ENCODE results near the gene DRGX.

DRGX gene

GRCh38 chr10:49361178-49361554 lies 34.7 kb downstream of the DRGX start:
- DNase-seq, result peak; percentile 17

DNA sequence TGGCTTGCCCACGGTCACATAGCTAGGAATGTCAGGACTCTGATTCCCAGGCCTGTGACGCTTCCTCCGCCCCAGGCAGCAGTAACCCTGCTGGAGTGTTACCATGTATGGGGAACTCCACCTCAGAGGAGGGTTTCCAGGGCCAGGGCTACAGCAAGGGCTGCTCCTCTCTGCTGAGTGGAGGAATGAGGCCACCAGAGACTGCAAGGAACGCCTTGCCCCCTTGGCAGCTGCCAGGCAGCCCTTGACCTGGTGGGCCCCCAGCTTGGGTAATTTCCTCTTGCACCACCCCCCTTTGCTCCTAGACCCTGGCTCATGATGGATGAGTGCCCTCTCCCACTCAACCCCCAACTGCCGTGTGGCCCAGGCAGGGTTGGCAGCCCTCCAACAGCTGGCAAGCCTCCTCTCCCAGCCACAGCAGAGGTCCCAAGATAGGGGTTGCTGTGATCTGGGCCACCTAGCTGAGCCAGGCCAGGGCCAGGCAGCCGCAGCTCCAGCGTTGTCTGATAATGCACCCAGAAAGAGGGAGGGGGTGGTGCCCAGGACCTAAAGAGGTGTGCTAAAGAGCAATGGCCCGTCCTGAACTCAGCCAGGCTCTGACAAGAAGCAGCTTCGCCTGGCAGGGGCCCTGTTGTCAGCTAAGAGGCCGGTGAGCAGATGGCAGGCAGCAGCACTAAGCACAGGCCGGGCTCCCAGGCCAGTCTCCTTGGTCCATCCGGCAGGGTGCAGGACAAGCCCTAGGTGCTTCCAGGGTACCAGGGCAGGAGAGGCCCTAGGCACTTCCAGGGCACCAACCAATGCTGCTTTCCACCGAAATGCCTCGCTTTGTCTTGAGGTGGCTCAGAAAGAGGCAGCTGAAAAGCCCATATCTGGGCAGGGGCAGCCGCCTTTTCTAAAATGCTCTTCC lies 35.4 kb downstream of the DRGX start:
- DNase-seq, result peak; percentile 44

GRCh38 chr10:49359349-49360270 lies 36.3 kb downstream of the DRGX start:
- DNase-seq, result peak; percentile 33

GRCh38 chr10:49357910-49358309 lies 38.0 kb downstream of the DRGX start:
- no peak for DNase-seq

DNA sequence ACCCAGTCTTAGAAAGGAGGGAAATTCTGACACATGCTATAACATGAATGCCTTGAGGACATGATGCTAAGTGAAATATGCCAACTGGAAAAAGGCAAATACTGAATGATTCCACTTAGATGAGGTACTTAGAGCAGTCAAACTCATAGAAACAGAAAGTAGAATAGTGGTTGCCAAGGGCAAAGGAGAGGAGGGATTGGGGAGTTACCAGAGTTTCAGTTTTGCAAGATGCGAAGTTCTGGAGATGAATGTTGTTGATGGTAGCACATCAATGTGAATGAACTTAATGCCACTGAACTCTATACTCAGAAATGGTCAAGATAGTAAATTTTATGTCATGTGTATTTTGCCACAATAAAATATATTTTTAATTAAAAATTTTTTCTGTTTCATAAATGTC lies 38.9 kb downstream of the DRGX start:
- DNase-seq, result no peak

DNA sequence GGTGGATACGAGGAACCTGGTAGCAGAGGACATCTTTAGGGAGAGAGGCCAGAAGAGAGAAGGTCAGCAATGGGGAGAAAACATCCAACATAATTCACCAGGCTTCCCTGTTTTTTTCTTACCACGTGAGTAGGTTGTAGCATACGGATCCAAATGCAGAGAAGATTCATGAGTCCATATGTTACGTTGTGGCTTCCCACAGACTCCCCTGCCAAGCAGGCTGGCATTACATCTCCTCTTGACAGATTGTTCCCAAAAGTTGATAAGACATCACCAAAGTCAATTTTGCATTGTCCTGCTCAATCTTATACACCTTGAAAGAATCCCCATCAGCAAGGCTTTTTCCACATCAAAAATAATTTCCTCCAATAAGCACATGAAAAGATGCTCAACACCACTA lies 39.7 kb downstream of the DRGX start:
- no peak for DNase-seq

DNA sequence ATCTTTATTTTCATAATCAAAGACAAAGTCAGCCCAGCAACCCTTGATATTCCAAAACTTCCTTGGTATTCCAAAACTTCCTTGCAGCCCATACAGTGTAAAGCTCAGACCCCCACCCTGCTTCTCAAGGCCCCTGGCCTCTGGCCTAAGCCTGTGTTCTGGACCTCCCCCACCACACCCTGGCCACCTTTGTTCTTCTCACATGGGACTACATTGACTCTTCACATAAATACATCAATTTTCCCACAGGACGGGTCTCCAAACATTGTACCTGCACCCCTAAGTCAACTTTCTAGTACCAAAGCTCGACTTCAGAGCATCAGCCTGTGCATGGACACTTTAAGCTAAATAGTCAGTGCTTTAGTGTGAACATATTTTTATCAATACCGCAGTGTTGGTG lies 40.7 kb downstream of the DRGX start:
- DNase-seq, result no peak

DNA sequence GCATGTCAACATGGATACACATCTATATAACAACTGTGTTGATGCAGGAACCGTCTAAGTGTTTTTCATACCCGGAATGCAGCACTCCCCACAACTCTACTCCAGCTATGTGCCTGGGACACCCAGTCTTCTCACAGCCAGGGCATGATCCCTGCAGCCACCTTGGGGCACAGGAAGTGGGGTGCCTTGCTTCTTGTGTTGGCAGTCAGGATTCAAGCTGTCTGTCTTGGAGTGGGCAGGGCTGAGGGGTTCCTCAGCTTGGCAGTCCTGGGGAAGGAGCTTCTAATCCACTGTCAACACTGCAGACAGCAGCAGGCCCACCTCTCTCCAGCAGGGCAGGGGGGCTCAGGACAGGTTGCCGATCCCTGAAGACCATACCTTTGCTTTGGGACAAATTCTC lies 41.3 kb downstream of the DRGX start:
- no peak for DNase-seq

GRCh38 chr10:49353895-49354566 lies 41.9 kb downstream of the DRGX start:
- DNase-seq, result peak; percentile 45

GRCh38 chr10:49353026-49353894 lies 42.6 kb downstream of the DRGX start:
- DNase-seq, result no peak

GRCh38 chr10:49352323-49352722 lies 43.6 kb downstream of the DRGX start:
- no peak for DNase-seq

DNA sequence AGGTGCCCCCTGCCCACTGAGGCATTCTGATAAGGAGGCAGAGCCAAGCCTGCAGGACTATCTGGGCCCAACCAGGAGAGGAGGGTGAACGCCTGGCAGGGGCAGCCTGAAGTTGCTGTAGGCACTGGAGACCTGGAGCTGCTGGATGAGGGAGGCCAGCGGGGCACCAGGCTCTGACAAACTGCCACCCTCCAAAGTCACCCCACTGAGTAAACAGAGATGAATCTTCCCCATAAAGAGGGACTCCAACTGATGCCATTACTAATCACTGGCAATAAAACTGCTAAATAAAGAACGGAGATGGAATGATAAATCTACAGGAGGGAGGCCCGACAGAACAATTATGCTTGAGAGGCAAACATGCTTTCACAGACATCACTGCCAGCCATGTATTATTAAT lies 44.2 kb downstream of the DRGX start:
- no peak for DNase-seq

- peak; percentile 38 for DNase-seq
These were observed 44.9 kb downstream of the DRGX start for GRCh38 chr10:49350846-49351532.

- DNase-seq, result no peak
These were observed 45.8 kb downstream of the DRGX start for GRCh38 chr10:49350138-49350537.

- peak; percentile 24 for DNase-seq
These were observed 46.5 kb downstream of the DRGX start for GRCh38 chr10:49349390-49349789.

- peak; percentile 19 for DNase-seq
These were observed 47.3 kb downstream of the DRGX start for GRCh38 chr10:49348593-49348992.

GRCh38 chr10:49347827-49348226 lies 48.1 kb downstream of the DRGX start:
- peak; percentile 21 for DNase-seq

- DNase-seq, result peak; percentile 9
These were observed 48.5 kb downstream of the DRGX start for GRCh38 chr10:49347342-49347741.

DNA sequence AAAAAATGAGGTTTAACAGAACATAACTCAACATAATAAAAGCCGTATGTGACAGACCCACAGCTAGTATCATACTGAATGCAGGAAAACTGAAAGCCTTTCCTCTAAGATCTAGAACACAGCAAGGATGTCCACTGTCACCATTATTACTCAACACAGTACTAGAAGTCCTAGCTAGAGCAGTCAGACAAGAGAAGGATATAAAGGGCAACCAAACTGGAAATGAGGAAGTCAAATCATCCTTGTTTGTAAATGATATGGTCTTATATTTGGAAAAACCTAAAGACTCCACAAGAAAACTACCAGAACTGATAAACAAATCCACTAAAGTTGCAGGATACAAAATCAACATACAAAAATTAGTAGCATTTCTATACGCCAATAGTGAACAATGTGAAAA lies 51.0 kb downstream of the DRGX start:
- no peak for DNase-seq

DNA sequence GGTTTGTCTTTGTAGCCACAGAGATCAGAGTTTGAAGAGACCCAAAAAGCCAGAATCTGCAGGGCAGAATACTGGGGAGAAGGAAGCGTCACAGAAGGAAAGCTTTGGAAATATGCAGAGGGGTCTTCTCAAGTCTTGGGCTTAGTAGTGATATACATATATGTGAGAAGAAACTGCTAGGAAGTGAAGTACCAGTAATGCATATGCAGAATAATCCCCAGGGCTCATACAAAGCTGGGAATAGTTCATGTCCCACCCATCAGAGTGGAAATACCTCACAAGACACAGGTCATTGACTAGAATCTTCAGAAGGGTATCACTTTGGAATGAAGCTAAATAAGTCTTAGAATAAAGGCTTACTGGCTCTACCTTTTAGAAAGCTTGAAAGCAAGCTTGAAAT lies 57.3 kb downstream of the DRGX start:
- no peak for DNase-seq

- DNase-seq, result no peak
These were observed 60.4 kb downstream of the DRGX start for GRCh38 chr10:49335364-49335972.
